ENCODE data around the gene TMEM272.

- TF ChIP-seq CTCF (IDR thresholded peaks at IDR 0.05 in 2 of 3, conservative IDR thresholded peaks at IDR 0.05 in 1 of 3; ENCODE audit: insufficient read depth in 2 of 3, low read depth in 1 of 3, low read length in 3 of 3) (no peak), EP300 (IDR thresholded peaks at IDR 0.05; ENCODE audit: low read length) (no peak), ATF3 (IDR thresholded peaks at IDR 0.05) (no peak), ATF3 (CRISPR knock-in tag; conservative IDR thresholded peaks at IDR 0.05) (no peak), MTA1 (IDR thresholded peaks at IDR 0.05; ENCODE audit: borderline replicate concordance) (no peak)
Observed at GRCh38 chr13:51772781-51773180, 72.2 kb downstream of the TMEM272 start.
